ENCODE measurements around the gene SLC38A9. TPM values are rescaled to one million over a fixed set of nuclear protein-coding genes. Genes with fewer than 3 reads are reported as not detected.
A peak's percentile ranks its signal among the peaks of the same experiment; 100 is the strongest.

SLC38A9 gene
- total RNA-seq, 1 experiment from 2014 or later, result 17.7 TPM

- no peak for DNase-seq (ENCODE audit: low read depth)
Measured at GRCh38 chr5:55618318-55618717, 93.8 kb downstream of the SLC38A9 start.

- no peak for DNase-seq (ENCODE audit: low read depth)
Measured at GRCh38 chr5:55613112-55613868, 98.8 kb downstream of the SLC38A9 start.

- no peak for DNase-seq (ENCODE audit: low read depth)
Measured at GRCh38 chr5:55610542-55610941, 101.6 kb downstream of the SLC38A9 start.

- no peak for DNase-seq (ENCODE audit: low read depth)
Measured at GRCh38 chr5:55609413-55609812, 102.7 kb downstream of the SLC38A9 start.

GRCh38 chr5:55608595-55609349 lies 103.4 kb downstream of the SLC38A9 start:
- no peak for DNase-seq (ENCODE audit: low read depth)

- peak; percentile 17 for DNase-seq (ENCODE audit: low read depth)
Measured at GRCh38 chr5:55607309-55607708, 104.8 kb downstream of the SLC38A9 start.

- peak; percentile 23 for DNase-seq (ENCODE audit: low read depth)
Measured at GRCh38 chr5:55604611-55605067, 107.5 kb downstream of the SLC38A9 start.

- DNase-seq (ENCODE audit: low read depth), result no peak
Measured at GRCh38 chr5:55603922-55604321, 108.2 kb downstream of the SLC38A9 start.

- DNase-seq (ENCODE audit: low read depth), result no peak
Measured at GRCh38 chr5:55601628-55602027, 110.5 kb downstream of the SLC38A9 start.

- peak; percentile 51 for DNase-seq (ENCODE audit: low read depth)
Measured at GRCh38 chr5:55601204-55601618, 110.9 kb downstream of the SLC38A9 start.

GRCh38 chr5:55600497-55601203 lies 111.5 kb downstream of the SLC38A9 start:
- no peak for DNase-seq (ENCODE audit: low read depth)

GRCh38 chr5:55600086-55600485 lies 112.0 kb downstream of the SLC38A9 start:
- DNase-seq (ENCODE audit: low read depth), result no peak

- no peak for DNase-seq (ENCODE audit: low read depth)
Measured at GRCh38 chr5:55599148-55600050, 112.7 kb downstream of the SLC38A9 start.

- peak; percentile 49 for DNase-seq (ENCODE audit: low read depth)
Measured at GRCh38 chr5:55597014-55597981, 114.8 kb downstream of the SLC38A9 start.

GRCh38 chr5:55594671-55595070 lies 117.5 kb downstream of the SLC38A9 start:
- no peak for DNase-seq (ENCODE audit: low read depth)

GRCh38 chr5:55593115-55593472 lies 119.0 kb downstream of the SLC38A9 start:
- DNase-seq (ENCODE audit: low read depth), result no peak

GRCh38 chr5:55592388-55593114 lies 119.6 kb downstream of the SLC38A9 start:
- no peak for DNase-seq (ENCODE audit: low read depth)

- no peak for DNase-seq (ENCODE audit: low read depth)
Measured at GRCh38 chr5:55591686-55592085, 120.4 kb downstream of the SLC38A9 start.

- DNase-seq (ENCODE audit: low read depth), result no peak
Measured at GRCh38 chr5:55585206-55585610, 126.9 kb downstream of the SLC38A9 start.
